HL-60 (cell line): ENCODE data around the gene MAP3K2.
A peak's percentile ranks its signal among the peaks of the same experiment; 100 is the strongest.

Experiments used
- DNase-seq, 2 experiments: peaks; one replicate each; pipeline ENCODE4 v3.0.0-alpha.2; 2010 to 2020; ENCODE audit warnings: low read depth in 1 of 2, low spot score in 1 of 2
- H3K27ac ChIP-seq: fragments of 250-450 bp; sonication (Bioruptor Pico); replicated peaks from 2 replicates; pipeline ENCODE4 v1.5.1; 2020; ENCODE audit warnings: mild to moderate bottlenecking, moderate library complexity
- H3K27me3 ChIP-seq: fragments of 250-450 bp; sonication (Bioruptor Pico); 2 replicates; pipeline ENCODE4 v1.5.1; 2021; ENCODE audit warnings: mild to moderate bottlenecking, moderate library complexity; ENCODE audit not compliant: insufficient read depth, poor library complexity, severe bottlenecking
- H3K4me3 ChIP-seq: replicated peaks from 2 replicates; pipeline ENCODE4 v1.5.1; 2011; ENCODE audit warnings: mild to moderate bottlenecking, control low read depth, low read length; ENCODE audit not compliant: insufficient read depth
- GABPA ChIP-seq: IDR thresholded peaks from 2 replicates; pipeline ENCODE4 v1.6.1; 2012; ENCODE audit warnings: low read depth
- POLR2AphosphoS5 ChIP-seq: IDR thresholded peaks from 2 replicates; pipeline ENCODE4 v1.6.1; 2012; ENCODE audit warnings: low read depth
- SPI1 ChIP-seq: IDR thresholded peaks from 2 replicates; pipeline ENCODE4 v1.6.1; 2012; ENCODE audit warnings: low read depth, mild to moderate bottlenecking, borderline replicate concordance
- TF ChIP-seq, protein P1 (sequence below): IDR thresholded peaks from 2 replicates; pipeline ENCODE4 v1.6.1; 2012; ENCODE audit warnings: low read depth; ENCODE audit not compliant: insufficient replicate concordance
- TF ChIP-seq, protein P2 (sequence below): IDR thresholded peaks from one replicate; pipeline ENCODE4 v1.5.1; 2011; ENCODE audit warnings: low read length, control low read depth, inconsistent platforms; ENCODE audit not compliant: insufficient read depth

The MAP3K2 gene

DNA sequence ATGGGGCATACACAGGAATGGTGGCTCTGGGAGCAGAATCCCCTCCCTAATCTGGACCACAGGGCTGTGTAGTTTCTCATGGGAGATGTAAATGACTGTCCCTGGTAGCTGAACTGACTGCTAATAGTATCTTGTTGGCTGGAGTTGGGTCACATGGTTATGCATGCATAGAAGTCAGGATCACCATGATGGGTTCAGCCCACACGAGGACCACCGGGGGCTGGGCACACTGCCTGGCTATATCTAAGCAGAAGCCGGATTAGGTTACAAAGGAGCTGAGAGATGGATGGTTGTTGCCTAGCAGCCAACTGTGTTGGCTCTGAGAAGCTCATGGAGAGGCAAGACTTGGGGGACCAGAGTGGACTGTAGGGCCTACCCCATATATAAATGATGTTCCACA lies 6.7 kb upstream of the MAP3K2 start:
- Histone ChIP-seq H3K27ac (no peak overlapping the region), H3K4me3 (no peak overlapping the region), H3K27me3 (no peaks in the 10 kb centered on the region)
- TF ChIP-seq POLR2AphosphoS5 (no peak), GABPA (no peak), SPI1 (no peak)
- TF ChIP-seq, protein P1, sequence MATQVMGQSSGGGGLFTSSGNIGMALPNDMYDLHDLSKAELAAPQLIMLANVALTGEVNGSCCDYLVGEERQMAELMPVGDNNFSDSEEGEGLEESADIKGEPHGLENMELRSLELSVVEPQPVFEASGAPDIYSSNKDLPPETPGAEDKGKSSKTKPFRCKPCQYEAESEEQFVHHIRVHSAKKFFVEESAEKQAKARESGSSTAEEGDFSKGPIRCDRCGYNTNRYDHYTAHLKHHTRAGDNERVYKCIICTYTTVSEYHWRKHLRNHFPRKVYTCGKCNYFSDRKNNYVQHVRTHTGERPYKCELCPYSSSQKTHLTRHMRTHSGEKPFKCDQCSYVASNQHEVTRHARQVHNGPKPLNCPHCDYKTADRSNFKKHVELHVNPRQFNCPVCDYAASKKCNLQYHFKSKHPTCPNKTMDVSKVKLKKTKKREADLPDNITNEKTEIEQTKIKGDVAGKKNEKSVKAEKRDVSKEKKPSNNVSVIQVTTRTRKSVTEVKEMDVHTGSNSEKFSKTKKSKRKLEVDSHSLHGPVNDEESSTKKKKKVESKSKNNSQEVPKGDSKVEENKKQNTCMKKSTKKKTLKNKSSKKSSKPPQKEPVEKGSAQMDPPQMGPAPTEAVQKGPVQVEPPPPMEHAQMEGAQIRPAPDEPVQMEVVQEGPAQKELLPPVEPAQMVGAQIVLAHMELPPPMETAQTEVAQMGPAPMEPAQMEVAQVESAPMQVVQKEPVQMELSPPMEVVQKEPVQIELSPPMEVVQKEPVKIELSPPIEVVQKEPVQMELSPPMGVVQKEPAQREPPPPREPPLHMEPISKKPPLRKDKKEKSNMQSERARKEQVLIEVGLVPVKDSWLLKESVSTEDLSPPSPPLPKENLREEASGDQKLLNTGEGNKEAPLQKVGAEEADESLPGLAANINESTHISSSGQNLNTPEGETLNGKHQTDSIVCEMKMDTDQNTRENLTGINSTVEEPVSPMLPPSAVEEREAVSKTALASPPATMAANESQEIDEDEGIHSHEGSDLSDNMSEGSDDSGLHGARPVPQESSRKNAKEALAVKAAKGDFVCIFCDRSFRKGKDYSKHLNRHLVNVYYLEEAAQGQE, result no peak
- TF ChIP-seq, protein P2, sequence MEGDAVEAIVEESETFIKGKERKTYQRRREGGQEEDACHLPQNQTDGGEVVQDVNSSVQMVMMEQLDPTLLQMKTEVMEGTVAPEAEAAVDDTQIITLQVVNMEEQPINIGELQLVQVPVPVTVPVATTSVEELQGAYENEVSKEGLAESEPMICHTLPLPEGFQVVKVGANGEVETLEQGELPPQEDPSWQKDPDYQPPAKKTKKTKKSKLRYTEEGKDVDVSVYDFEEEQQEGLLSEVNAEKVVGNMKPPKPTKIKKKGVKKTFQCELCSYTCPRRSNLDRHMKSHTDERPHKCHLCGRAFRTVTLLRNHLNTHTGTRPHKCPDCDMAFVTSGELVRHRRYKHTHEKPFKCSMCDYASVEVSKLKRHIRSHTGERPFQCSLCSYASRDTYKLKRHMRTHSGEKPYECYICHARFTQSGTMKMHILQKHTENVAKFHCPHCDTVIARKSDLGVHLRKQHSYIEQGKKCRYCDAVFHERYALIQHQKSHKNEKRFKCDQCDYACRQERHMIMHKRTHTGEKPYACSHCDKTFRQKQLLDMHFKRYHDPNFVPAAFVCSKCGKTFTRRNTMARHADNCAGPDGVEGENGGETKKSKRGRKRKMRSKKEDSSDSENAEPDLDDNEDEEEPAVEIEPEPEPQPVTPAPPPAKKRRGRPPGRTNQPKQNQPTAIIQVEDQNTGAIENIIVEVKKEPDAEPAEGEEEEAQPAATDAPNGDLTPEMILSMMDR, result no peak
- no peak for DNase-seq

DNA sequence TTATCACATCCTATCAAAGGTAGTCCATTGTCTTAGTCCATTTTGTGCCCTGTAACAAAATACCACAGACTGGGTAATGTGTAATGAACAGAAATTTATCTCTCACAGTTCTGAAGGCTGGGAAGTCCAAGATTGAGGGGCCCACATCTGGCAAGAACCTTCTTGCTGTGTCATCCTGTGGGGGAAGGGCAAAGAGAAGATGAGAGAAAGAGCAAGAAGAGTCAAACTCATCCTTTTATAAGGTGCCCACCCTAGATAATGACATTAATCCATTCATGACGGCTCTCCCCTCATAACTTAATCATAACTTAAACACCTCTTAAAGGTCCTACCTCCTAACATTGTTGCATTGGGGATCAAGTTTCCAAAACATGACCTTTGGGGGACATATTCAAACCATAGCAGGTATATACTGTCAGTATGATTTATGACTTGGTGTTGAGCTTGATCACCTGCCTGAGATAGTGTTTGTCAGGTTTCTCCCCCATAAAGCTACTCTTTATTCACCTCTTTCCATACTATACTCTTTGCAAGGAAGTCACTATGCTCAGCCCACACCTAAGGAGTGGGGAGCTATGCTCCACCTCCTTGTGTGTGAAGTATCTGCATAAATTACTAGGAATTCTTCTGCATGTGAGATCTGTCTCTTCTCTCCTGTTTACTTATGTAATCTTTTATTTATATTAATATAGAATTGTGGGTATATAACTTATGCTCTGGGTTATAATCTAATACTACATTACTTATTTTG lies 5.2 kb upstream of the MAP3K2 start:
- H3K27me3 ChIP-seq, result no peaks in the 10 kb centered on the region
- H3K27ac ChIP-seq, result peak overlapping the region; percentile 13; the same call in 1 of the 2 replicates
- TF ChIP-seq SPI1 (no peak), POLR2AphosphoS5 (no peak), GABPA (no peak)
- TF ChIP-seq, protein P2, result no peak
- TF ChIP-seq, protein P1, result no peak
- no peak for DNase-seq
- H3K4me3 ChIP-seq, result no peak overlapping the region

DNA sequence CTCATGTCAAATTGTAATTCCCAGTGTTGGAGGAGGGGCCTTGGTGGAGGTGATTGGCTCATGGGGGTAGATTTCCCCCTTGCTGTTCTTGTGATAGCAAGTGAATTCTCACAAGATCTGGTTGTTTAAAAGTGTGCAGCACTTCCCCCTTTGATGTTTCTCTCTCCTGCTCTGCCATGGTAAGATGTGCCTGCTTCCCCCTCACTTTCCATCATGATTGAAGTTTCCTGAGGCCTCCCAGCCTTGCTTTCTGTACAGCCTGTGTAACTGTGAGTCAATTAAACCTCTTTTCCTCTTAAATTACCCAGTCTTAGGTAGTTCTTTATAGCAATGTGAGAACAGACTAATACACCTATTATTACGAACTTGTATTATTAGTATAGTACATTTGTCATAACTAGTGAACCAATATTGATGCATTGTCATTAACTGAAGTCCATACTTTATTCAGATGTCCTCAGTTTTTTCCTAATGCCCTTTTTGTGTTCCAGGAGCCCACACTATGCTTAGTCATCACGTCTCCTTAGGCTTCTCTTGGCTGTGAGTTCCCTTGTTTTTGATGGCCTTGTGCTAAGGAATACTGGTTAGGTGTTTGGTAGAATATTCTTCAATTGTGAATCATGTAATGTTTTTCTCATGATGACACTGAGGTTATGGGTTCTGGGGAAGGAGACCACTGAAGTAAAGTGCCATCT lies 4.5 kb upstream of the MAP3K2 start:
- TF ChIP-seq, protein P1, result no peak
- peak; percentile 76; the same call in 1 of the 2 replicates for TF ChIP-seq SPI1
- TF ChIP-seq GABPA, result no peak
- TF ChIP-seq POLR2AphosphoS5, result no peak
- TF ChIP-seq, protein P2, result no peak
- H3K27ac ChIP-seq, result peak overlapping the region; percentile 13; the same call in 1 of the 2 replicates
- DNase-seq, result peak in 1 of 2 experiments; percentile 23
- no peaks in the 10 kb centered on the region for H3K27me3 ChIP-seq
- H3K4me3 ChIP-seq, result no peak overlapping the region
